Smooth muscle cell of the pulmonary artery (primary cell): ENCODE results near the gene ZBED1. TPM values are rescaled to one million over a fixed set of nuclear protein-coding genes. Genes with fewer than 3 reads are reported as not detected.

Experiments used
- total RNA-seq: library from RNA; depleted of rRNA; stranded (reverse); fragments of >200 nt; gene quantifications from 2 replicates; pipeline ENCODE4 v1.2.3, GENCODE V29; 2014

ZBED1 gene
- 27.1 and 34.3 TPM in 2 replicates for total RNA-seq

GRCh38 chrX:2500803-2501558 is at the start of gene ZBED1, which contains the start of gene DHRSX:
TSS of gene ZBED1 (minus strand) at chrX:2500976. CDS start at chrX:2490719, 10,257 bp downstream.
TSS of gene DHRSX (minus strand) at chrX:2500976. CDS start at chrX:2500925, 51 bp downstream.

Other genes with a start within 250 kb of the ZBED1 start
- gene DHRSX, start within 50 bp of the ZBED1 start, total RNA-seq = 24.8 and 31.4 TPM in 2 replicates
- 280 and 354 TPM in 2 replicates for gene CD99, start 190.3 kb upstream of the ZBED1 start, total RNA-seq